Mesothelial cell of epicardium (in vitro differentiated cells): Measurements from ENCODE around the gene RO60. TPM values are rescaled to one million over a fixed set of nuclear protein-coding genes. Genes with fewer than 3 reads are reported as not detected.

Experiments
- DNase-seq, 2 experiments: peaks; one replicate each; pipeline ENCODE4 v3.0.0; 2021; ENCODE audit warnings: low spot score in 2 of 2; ENCODE audit not compliant: unreplicated experiment in 2 of 2
- H3K27ac Mint-ChIP-seq: 2 replicates; pipeline ENCODE4 v1.8.0; 2021; ENCODE audit warnings: mixed read lengths
- H3K27me3 Mint-ChIP-seq: 2 replicates; pipeline ENCODE4 v1.8.0; 2021; ENCODE audit warnings: low read depth, mixed read lengths
- H3K36me3 Mint-ChIP-seq: 2 replicates; pipeline ENCODE4 v1.8.0; 2021; ENCODE audit warnings: mixed read lengths
- H3K4me1 Mint-ChIP-seq: 2 replicates; pipeline ENCODE4 v1.8.0; 2021; ENCODE audit warnings: mixed read lengths
- H3K4me3 Mint-ChIP-seq: 2 replicates; pipeline ENCODE4 v1.8.0; 2021; ENCODE audit warnings: mild to moderate bottlenecking, moderate library complexity, mixed read lengths
- H3K9me3 Mint-ChIP-seq: 2 replicates; pipeline ENCODE4 v1.8.0; 2021; ENCODE audit warnings: mixed read lengths
- total RNA-seq: library from RNA; stranded (reverse); gene quantifications from 3 replicates; pipeline ENCODE4 v1.2.1, GENCODE V29; 2021
- TF ChIP-seq, protein P1 (sequence below): fragments of 200-600 bp; sonication (generic); IDR thresholded peaks from one replicate; pipeline ENCODE4 v1.5.0; 2021; ENCODE audit warnings: antibody characterized with exemption; ENCODE audit not compliant: unreplicated experiment

RO60 gene
- total RNA-seq, 1 donor from 2014 or later: 107 TPM

DNA sequence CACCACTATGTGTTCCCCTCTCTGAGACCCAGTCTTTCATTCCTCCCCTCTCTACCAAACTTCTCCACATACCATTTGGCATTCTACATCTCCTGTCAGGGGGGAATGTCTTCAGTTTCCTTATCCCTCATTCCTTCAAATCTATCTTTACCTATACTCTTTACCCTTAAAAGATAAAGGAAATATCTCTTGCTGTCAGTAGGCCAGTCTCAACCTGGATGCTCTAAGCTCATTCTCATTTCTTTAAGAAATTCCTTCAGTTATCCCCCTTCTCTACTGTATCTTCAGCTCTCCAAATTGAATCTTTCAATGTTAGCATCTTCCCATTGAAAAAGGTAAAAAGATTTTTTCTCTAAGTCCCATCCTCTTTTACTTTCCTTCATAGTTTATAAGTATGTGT, 6.5 kb downstream of the RO60 start:
- Mint-ChIP-seq H3K9me3 (peaks cover 8% of the 10 kb centered on the region), H3K36me3 (peaks cover 13% of the 10 kb centered on the region), H3K4me1 (peaks cover 4% of the 10 kb centered on the region), H3K27ac (no peak overlapping the region), H3K4me3 (no peak overlapping the region), H3K27me3 (no peaks in the 10 kb centered on the region)
- TF ChIP-seq, protein P1, sequence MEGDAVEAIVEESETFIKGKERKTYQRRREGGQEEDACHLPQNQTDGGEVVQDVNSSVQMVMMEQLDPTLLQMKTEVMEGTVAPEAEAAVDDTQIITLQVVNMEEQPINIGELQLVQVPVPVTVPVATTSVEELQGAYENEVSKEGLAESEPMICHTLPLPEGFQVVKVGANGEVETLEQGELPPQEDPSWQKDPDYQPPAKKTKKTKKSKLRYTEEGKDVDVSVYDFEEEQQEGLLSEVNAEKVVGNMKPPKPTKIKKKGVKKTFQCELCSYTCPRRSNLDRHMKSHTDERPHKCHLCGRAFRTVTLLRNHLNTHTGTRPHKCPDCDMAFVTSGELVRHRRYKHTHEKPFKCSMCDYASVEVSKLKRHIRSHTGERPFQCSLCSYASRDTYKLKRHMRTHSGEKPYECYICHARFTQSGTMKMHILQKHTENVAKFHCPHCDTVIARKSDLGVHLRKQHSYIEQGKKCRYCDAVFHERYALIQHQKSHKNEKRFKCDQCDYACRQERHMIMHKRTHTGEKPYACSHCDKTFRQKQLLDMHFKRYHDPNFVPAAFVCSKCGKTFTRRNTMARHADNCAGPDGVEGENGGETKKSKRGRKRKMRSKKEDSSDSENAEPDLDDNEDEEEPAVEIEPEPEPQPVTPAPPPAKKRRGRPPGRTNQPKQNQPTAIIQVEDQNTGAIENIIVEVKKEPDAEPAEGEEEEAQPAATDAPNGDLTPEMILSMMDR: no peak
- no peak for DNase-seq

DNA sequence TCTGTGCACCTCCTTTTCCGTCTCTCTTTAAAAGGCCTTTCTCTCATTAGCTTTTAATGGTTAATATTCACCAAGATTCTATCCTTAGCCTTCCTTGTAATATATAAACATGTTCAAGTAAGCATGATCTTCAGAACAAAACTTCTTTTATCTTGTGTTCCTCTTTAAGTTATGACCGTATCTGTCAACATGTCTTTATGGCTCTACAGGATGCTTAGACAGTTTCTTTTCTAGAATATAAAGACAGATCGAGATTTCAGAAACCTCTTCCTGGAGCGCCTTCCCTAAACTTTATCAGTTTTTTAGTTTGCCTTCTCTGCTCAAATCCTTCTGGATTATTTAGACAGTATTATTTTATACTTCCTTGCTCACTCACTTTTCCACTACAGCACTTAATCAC, 7.2 kb downstream of the RO60 start:
- TF ChIP-seq, protein P1: no peak
- DNase-seq: no peak
- Mint-ChIP-seq H3K27ac (no peak overlapping the region), H3K4me1 (no peaks in the 10 kb centered on the region), H3K9me3 (peaks cover 8% of the 10 kb centered on the region), H3K4me3 (no peak overlapping the region), H3K27me3 (no peaks in the 10 kb centered on the region), H3K36me3 (peaks cover 13% of the 10 kb centered on the region)

DNA sequence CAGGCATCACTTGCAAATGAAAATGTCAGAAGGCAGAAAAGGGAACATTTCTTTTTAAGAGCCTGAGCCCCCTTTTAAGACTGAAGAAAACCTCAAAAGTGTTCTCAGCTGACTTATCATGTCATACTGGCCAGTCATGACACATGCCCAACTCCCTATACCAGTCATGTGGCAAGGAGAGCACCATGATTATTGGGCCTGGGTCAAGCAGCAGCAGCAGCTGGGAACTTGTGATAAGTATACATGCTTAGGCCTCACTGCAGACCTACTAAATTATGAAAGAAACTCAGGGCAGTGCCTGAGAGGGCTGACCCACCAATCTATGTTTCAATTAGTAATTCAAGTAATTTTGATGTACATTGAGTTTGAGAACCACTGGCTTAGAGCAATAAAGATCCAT, 8.6 kb downstream of the RO60 start:
- H3K27ac Mint-ChIP-seq: peak overlapping the region; percentile 70
- H3K36me3 Mint-ChIP-seq: peaks cover 8% of the 10 kb centered on the region
- H3K4me1 Mint-ChIP-seq: no peaks in the 10 kb centered on the region
- H3K4me3 Mint-ChIP-seq: no peak overlapping the region
- DNase-seq: no peak
- H3K27me3 Mint-ChIP-seq: no peaks in the 10 kb centered on the region
- TF ChIP-seq, protein P1: no peak
- peaks cover 2% of the 10 kb centered on the region for H3K9me3 Mint-ChIP-seq

DNA sequence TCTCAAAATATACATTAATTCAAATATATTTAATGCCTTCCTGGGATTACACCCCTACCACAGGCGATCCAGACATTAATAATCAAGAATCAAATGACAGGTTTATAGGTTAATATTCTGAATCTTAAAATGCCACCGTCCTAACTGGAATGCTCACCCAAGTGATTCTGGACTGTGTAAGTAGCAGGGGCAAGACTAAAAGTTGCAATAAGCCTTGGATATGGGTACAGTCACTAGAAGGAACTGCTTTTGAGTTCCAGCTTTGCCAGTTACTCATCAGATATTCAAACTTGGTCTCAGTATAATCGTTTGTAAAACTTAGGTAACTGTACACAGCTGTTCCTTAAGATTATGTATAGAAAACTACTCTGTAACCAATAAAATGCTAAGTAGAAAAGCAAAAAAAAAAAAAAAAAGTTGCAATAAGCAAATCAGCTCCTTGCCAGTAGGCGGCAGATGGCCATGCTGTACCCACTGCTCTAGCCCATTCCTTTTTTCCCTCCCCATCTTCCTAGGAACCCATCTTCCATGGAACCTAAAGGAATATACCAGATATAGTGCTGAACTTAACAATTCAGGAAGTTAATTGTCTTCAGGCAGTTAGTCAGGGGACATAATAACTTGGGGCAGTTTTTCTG, 10.5 kb downstream of the RO60 start:
- Mint-ChIP-seq H3K36me3 (peaks cover 4% of the 10 kb centered on the region), H3K4me1 (no peaks in the 10 kb centered on the region), H3K9me3 (no peaks in the 10 kb centered on the region), H3K27me3 (no peaks in the 10 kb centered on the region), H3K27ac (no peak overlapping the region), H3K4me3 (no peak overlapping the region)
- TF ChIP-seq, protein P1: peak; percentile 31
- DNase-seq: no peak

DNA sequence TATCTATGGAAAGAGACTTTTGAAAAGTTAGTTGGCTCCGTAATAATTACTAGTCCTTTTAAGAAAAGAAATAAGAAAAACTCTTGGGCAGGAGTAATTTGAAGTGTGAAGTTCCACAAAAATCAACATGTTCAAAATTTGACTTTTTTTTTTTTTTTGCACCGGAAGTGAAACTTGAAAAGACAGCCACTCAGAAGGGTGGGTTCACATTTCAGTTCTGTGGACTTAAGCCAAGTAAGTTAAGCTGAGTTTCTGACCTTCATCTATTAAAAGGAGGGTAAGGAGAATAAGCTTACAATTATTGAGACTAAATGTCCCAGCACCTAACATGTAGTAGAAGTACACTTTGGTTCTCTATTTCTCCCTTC, 11.0 kb downstream of the RO60 start:
- no peaks in the 10 kb centered on the region for H3K27me3 Mint-ChIP-seq
- DNase-seq: no peak
- TF ChIP-seq, protein P1: no peak
- H3K9me3 Mint-ChIP-seq: no peaks in the 10 kb centered on the region
- H3K36me3 Mint-ChIP-seq: peaks cover 4% of the 10 kb centered on the region
- H3K27ac Mint-ChIP-seq: no peak overlapping the region
- no peaks in the 10 kb centered on the region for H3K4me1 Mint-ChIP-seq
- no peak overlapping the region for H3K4me3 Mint-ChIP-seq

DNA sequence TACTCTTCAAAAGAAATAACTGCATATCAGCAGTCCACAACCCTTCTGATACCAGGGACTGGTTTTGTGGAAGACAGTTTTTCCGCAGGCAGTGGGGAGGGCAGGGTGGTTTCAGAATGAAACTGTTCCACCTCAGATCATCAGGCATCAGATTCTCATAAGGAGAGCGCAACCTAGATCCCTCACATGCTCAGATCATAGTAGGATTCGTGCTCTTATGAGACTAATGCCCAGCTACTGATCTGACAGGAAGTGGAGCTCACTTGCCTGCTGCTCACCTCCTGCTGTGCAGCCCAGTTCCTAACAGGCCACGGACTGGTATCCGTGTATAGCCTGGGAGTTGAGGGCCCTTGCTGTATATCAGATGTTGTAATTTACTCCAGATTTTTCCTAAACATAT, 11.5 kb downstream of the RO60 start:
- no peak for DNase-seq
- H3K27me3 Mint-ChIP-seq: no peaks in the 10 kb centered on the region
- H3K4me1 Mint-ChIP-seq: no peaks in the 10 kb centered on the region
- TF ChIP-seq, protein P1: no peak
- H3K36me3 Mint-ChIP-seq: peaks cover 5% of the 10 kb centered on the region
- no peaks in the 10 kb centered on the region for H3K9me3 Mint-ChIP-seq
- H3K4me3 Mint-ChIP-seq: no peak overlapping the region
- no peak overlapping the region for H3K27ac Mint-ChIP-seq
